ENCODE data around the gene HMGN2.

HMGN2 gene

GRCh38 chr1:26472320-26472900 lies at the start of gene HMGN2:
TSS of gene HMGN2 (plus strand) at chr1:26472440. CDS start at chr1:26472613, 173 bp downstream.
- peak within 1 kb of the TSS; percentile 69 for H3K4me3 ChIP-seq (replicated peaks; ENCODE audit: low read depth, low read length)
- H3K36me3 ChIP-seq (ENCODE audit: control insufficient read depth, insufficient read depth, low read length): peaks cover 25% of the 10 kb centered on the region
- peak; percentile 86 for DNase-seq (ENCODE audit: extremely low read depth, insufficient read length)
- no peaks in the 10 kb centered on the region for H3K27me3 ChIP-seq (replicated peaks; ENCODE audit: control insufficient read depth, insufficient read depth, low read length)
- TF ChIP-seq CTCF (IDR thresholded peaks at IDR 0.05; ENCODE audit: insufficient read depth, low read length, poor library complexity, severe bottlenecking): no peak

GRCh38 chr1:26429721-26430120 lies 42.5 kb upstream of the HMGN2 start:
- no peaks in the 10 kb centered on the region for H3K27me3 ChIP-seq (replicated peaks; ENCODE audit: control insufficient read depth, insufficient read depth, low read length)
- H3K36me3 ChIP-seq (ENCODE audit: control insufficient read depth, insufficient read depth, low read length): no peaks in the 10 kb centered on the region; the same call in 1 of the 2 replicates
- DNase-seq (ENCODE audit: extremely low read depth, insufficient read length): no peak
- no peak overlapping the region for H3K4me3 ChIP-seq (replicated peaks; ENCODE audit: low read depth, low read length)
- TF ChIP-seq CTCF (IDR thresholded peaks at IDR 0.05; ENCODE audit: insufficient read depth, low read length, poor library complexity, severe bottlenecking): no peak

- H3K4me3 ChIP-seq (replicated peaks; ENCODE audit: low read depth, low read length): peak within 1 kb of the TSS; percentile 87
- DNase-seq (ENCODE audit: extremely low read depth, insufficient read length): peak; percentile 97
- no peaks in the 10 kb centered on the region for H3K27me3 ChIP-seq (replicated peaks; ENCODE audit: control insufficient read depth, insufficient read depth, low read length)
- H3K36me3 ChIP-seq (ENCODE audit: control insufficient read depth, insufficient read depth, low read length): no peaks in the 10 kb centered on the region; the same call in 1 of the 2 replicates
- TF ChIP-seq CTCF (IDR thresholded peaks at IDR 0.05; ENCODE audit: insufficient read depth, low read length, poor library complexity, severe bottlenecking): no peak
Measured at GRCh38 chr1:26431979-26432695, 40.1 kb upstream of the HMGN2 start, which contains the start of gene DHDDS. TSS of gene DHDDS (plus strand) at chr1:26432321. CDS start at chr1:26432946, 625 bp downstream.

- Histone ChIP-seq H3K36me3 (ENCODE audit: control insufficient read depth, insufficient read depth, low read length) (peaks cover 1% of the 10 kb centered on the region), H3K4me3 (replicated peaks; ENCODE audit: low read depth, low read length) (peak overlapping the region; percentile 87), H3K27me3 (replicated peaks; ENCODE audit: control insufficient read depth, insufficient read depth, low read length) (no peaks in the 10 kb centered on the region)
- no peak for TF ChIP-seq CTCF (IDR thresholded peaks at IDR 0.05; ENCODE audit: insufficient read depth, low read length, poor library complexity, severe bottlenecking)
- DNase-seq (ENCODE audit: extremely low read depth, insufficient read length): no peak
Measured at GRCh38 chr1:26432793-26433192, 39.4 kb upstream of the HMGN2 start.

- Histone ChIP-seq H3K36me3 (ENCODE audit: control insufficient read depth, insufficient read depth, low read length) (peaks cover 7% of the 10 kb centered on the region), H3K27me3 (replicated peaks; ENCODE audit: control insufficient read depth, insufficient read depth, low read length) (no peaks in the 10 kb centered on the region), H3K4me3 (replicated peaks; ENCODE audit: low read depth, low read length) (no peak overlapping the region)
- no peak for TF ChIP-seq CTCF (IDR thresholded peaks at IDR 0.05; ENCODE audit: insufficient read depth, low read length, poor library complexity, severe bottlenecking)
- DNase-seq (ENCODE audit: extremely low read depth, insufficient read length): no peak
Measured at GRCh38 chr1:26434161-26434752, 38.0 kb upstream of the HMGN2 start.
